NCI-H146 (cell line): ENCODE results near the gene VDR.
"Not testable (repeated sequence)": the region's sequence is repeated elsewhere in the genome, so short reads cannot be mapped to it uniquely, and the experiment has no call there.

Experiments
- DNase-seq: peaks from one replicate; lab custom pipeline; 2025; lab: John Stamatoyannopoulos, UW

The VDR gene

GRCh38 chr12:47828008-47828975 is 76.5 kb downstream of the VDR start:
- DNase-seq: no peak

- no peak for DNase-seq
These were observed 79.6 kb downstream of the VDR start for GRCh38 chr12:47825173-47825639.

- DNase-seq: no peak
These were observed 80.2 kb downstream of the VDR start for GRCh38 chr12:47824635-47825034.

GRCh38 chr12:47824198-47824597 is 80.6 kb downstream of the VDR start:
- DNase-seq: no peak

- DNase-seq: no peak
These were observed 81.2 kb downstream of the VDR start for GRCh38 chr12:47823422-47824086.

- DNase-seq: no peak
These were observed 81.9 kb downstream of the VDR start for GRCh38 chr12:47822863-47823262.

- no peak for DNase-seq
These were observed 82.4 kb downstream of the VDR start for GRCh38 chr12:47822401-47822800.

- no peak for DNase-seq
These were observed 83.5 kb downstream of the VDR start for GRCh38 chr12:47821346-47821706.

- DNase-seq: peak; percentile 11
These were observed 84.0 kb downstream of the VDR start for GRCh38 chr12:47820631-47821345.

- peak; percentile 77 for DNase-seq
These were observed 84.7 kb downstream of the VDR start, which contains the start of gene HDAC7 for GRCh38 chr12:47819896-47820630. Gene HDAC7, minus strand, starts transcription at chr12:47819903. Its CDS starts 118 bp downstream, at chr12:47819785.

- peak; percentile 44 for DNase-seq
These were observed 85.5 kb downstream of the VDR start for GRCh38 chr12:47819138-47819895.

- DNase-seq: no peak
These were observed 86.2 kb downstream of the VDR start for GRCh38 chr12:47818467-47819137.

- no peak for DNase-seq
These were observed 86.8 kb downstream of the VDR start for GRCh38 chr12:47818007-47818376.

- no peak for DNase-seq
These were observed 87.4 kb downstream of the VDR start for GRCh38 chr12:47817272-47818006.

- peak; percentile 41 for DNase-seq
These were observed 88.2 kb downstream of the VDR start for GRCh38 chr12:47816403-47817271.

- not testable (repeated sequence) for DNase-seq
These were observed 89.3 kb downstream of the VDR start for GRCh38 chr12:47815447-47815846.

GRCh38 chr12:47814539-47815170 is 90.1 kb downstream of the VDR start:
- DNase-seq: no peak

GRCh38 chr12:47813511-47814196 is 91.1 kb downstream of the VDR start:
- no peak for DNase-seq
